Lower leg skin (tissue), 3 donors: Measurements from ENCODE around the gene CBLN3.

ENCODE experiments used
- POLR2A ChIP-seq, 2 donors: fragments of 450-650 bp; IDR thresholded peaks; one replicate each; pipeline ENCODE4 v1.6.1; 2016 to 2017; ENCODE audit warnings: antibody characterized with exemption in 2 of 2, mild to moderate bottlenecking in 1 of 2, moderate library complexity in 1 of 2
- TF ChIP-seq, protein P1 (sequence below), 3 donors: fragments of 450-650 bp; IDR thresholded peaks; one replicate each; pipeline ENCODE4 v1.5.1; 2016; ENCODE audit warnings: antibody characterized with exemption in 3 of 3, mild to moderate bottlenecking in 3 of 3, moderate library complexity in 2 of 3

DNA sequence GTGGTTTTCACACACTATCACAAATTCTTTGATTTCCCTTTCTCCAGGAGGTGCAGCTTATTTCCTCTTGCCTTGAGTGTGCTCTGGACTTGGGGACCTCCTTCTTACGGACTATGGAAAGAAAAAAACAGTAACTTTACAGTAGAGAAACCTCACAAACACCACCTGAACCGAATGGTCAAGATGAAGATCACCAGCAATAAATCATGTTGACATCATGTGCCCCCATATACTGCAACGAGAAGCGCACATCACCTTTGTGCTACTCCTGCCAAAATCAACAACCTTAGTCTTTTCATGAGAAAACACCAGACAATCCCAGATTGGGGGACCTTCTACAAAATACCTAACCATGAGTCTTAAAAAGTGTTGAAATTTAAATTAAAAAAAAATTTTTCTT lies 43.9 kb downstream of the CBLN3 start:
- TF ChIP-seq, protein P1, sequence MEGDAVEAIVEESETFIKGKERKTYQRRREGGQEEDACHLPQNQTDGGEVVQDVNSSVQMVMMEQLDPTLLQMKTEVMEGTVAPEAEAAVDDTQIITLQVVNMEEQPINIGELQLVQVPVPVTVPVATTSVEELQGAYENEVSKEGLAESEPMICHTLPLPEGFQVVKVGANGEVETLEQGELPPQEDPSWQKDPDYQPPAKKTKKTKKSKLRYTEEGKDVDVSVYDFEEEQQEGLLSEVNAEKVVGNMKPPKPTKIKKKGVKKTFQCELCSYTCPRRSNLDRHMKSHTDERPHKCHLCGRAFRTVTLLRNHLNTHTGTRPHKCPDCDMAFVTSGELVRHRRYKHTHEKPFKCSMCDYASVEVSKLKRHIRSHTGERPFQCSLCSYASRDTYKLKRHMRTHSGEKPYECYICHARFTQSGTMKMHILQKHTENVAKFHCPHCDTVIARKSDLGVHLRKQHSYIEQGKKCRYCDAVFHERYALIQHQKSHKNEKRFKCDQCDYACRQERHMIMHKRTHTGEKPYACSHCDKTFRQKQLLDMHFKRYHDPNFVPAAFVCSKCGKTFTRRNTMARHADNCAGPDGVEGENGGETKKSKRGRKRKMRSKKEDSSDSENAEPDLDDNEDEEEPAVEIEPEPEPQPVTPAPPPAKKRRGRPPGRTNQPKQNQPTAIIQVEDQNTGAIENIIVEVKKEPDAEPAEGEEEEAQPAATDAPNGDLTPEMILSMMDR (IDR thresholded peaks at IDR 0.05): no peak
- no peak for TF ChIP-seq POLR2A (IDR thresholded peaks at IDR 0.05)
